ENCODE data around the gene SALL2.
A peak's percentile ranks its signal among the peaks of the same experiment; 100 is the strongest.

The SALL2 gene

GRCh38 chr14:21518725-21519124 is 7.4 kb downstream of the SALL2 start:
- no peaks in the 10 kb centered on the region for H3K36me3 ChIP-seq (replicated peaks)
- H3K27ac ChIP-seq, result no peak overlapping the region
- no peak overlapping the region for H3K4me3 ChIP-seq (ENCODE audit: low read depth, low read length)
- DNase-seq, result no peak
- in situ Hi-C loops (cut with HindIII; ENCODE audit: low pct_ligation_motif_present, low sequenced_read_pairs), result no loop called here
- TF ChIP-seq CTCF (IDR thresholded peaks at IDR 0.05; ENCODE audit: low read depth, low read length, missing control alignments), result no peak
- no peaks in the 10 kb centered on the region for H3K27me3 ChIP-seq (replicated peaks)

GRCh38 chr14:21514341-21514740 is 11.8 kb downstream of the SALL2 start:
- no peak for DNase-seq
- Histone ChIP-seq H3K4me3 (ENCODE audit: low read depth, low read length) (no peak overlapping the region), H3K36me3 (replicated peaks) (no peaks in the 10 kb centered on the region), H3K27me3 (replicated peaks) (no peaks in the 10 kb centered on the region), H3K27ac (no peak overlapping the region)
- in situ Hi-C loops (cut with HindIII; ENCODE audit: low pct_ligation_motif_present, low sequenced_read_pairs), result no loop called here
- TF ChIP-seq CTCF (IDR thresholded peaks at IDR 0.05; ENCODE audit: low read depth, low read length, missing control alignments), result no peak

- no peaks in the 10 kb centered on the region for H3K27me3 ChIP-seq (replicated peaks)
- H3K4me3 ChIP-seq (ENCODE audit: low read depth, low read length), result peak within 1 kb of the TSS; percentile 97
- no peak for TF ChIP-seq CTCF (IDR thresholded peaks at IDR 0.05; ENCODE audit: low read depth, low read length, missing control alignments)
- H3K27ac ChIP-seq, result peak within 1 kb of the TSS; percentile 87
- DNase-seq, result peak; percentile 100
- H3K36me3 ChIP-seq (replicated peaks), result peaks cover 4% of the 10 kb centered on the region
- in situ Hi-C loops (cut with HindIII; ENCODE audit: low pct_ligation_motif_present, low sequenced_read_pairs), result no loop called here
These were observed 15.2 kb downstream of the SALL2 start, which contains the start of gene METTL3 for GRCh38 chr14:21510735-21511657. TSS of gene METTL3 (minus strand) at chr14:21511340. CDS start at chr14:21511223, 117 bp downstream.

- DNase-seq, result no peak
- Histone ChIP-seq H3K27me3 (replicated peaks) (no peaks in the 10 kb centered on the region), H3K27ac (no peak overlapping the region), H3K4me3 (ENCODE audit: low read depth, low read length) (peak overlapping the region; percentile 97), H3K36me3 (replicated peaks) (peaks cover 4% of the 10 kb centered on the region)
- no peak for TF ChIP-seq CTCF (IDR thresholded peaks at IDR 0.05; ENCODE audit: low read depth, low read length, missing control alignments)
- in situ Hi-C loops (cut with HindIII; ENCODE audit: low pct_ligation_motif_present, low sequenced_read_pairs), result no loop called here
These were observed 16.6 kb downstream of the SALL2 start for GRCh38 chr14:21509432-21510143.

- Histone ChIP-seq H3K27ac (no peak overlapping the region), H3K27me3 (replicated peaks) (no peaks in the 10 kb centered on the region), H3K36me3 (replicated peaks) (peaks cover 19% of the 10 kb centered on the region), H3K4me3 (ENCODE audit: low read depth, low read length) (no peak overlapping the region)
- DNase-seq, result no peak
- no peak for TF ChIP-seq CTCF (IDR thresholded peaks at IDR 0.05; ENCODE audit: low read depth, low read length, missing control alignments)
- in situ Hi-C loops (cut with HindIII; ENCODE audit: low pct_ligation_motif_present, low sequenced_read_pairs), result no loop called here
These were observed 19.6 kb downstream of the SALL2 start for GRCh38 chr14:21506557-21506956.
